Measurements from ENCODE around the gene ZNF620. TPM values are rescaled to one million over a fixed set of nuclear protein-coding genes. Genes with fewer than 3 reads are reported as not detected.

The ZNF620 gene
- 1.4 to 2.3 TPM (median 1.8 TPM) in 5 replicates for total RNA-seq (2022; extraction: Qiagen RNA extraction; ENCODE audit: low read depth)

GRCh38 chr3:40505599-40506462, at the start of gene ZNF620:
Gene ZNF620 (plus strand): TSS chr3:40506039. CDS start chr3:40506353, 314 bp downstream.

GRCh38 chr3:40456940-40457823, 48.7 kb upstream of the ZNF620 start, which contains the start of gene RPL14:
Gene RPL14 (plus strand): TSS chr3:40457339. CDS start chr3:40457472, 133 bp downstream.

GRCh38 chr3:40476478-40477470, 29.1 kb upstream of the ZNF620 start, which contains the start of gene ZNF619:
Gene ZNF619 (plus strand): TSS chr3:40477122. CDS start chr3:40477980, 858 bp downstream.

DNA sequence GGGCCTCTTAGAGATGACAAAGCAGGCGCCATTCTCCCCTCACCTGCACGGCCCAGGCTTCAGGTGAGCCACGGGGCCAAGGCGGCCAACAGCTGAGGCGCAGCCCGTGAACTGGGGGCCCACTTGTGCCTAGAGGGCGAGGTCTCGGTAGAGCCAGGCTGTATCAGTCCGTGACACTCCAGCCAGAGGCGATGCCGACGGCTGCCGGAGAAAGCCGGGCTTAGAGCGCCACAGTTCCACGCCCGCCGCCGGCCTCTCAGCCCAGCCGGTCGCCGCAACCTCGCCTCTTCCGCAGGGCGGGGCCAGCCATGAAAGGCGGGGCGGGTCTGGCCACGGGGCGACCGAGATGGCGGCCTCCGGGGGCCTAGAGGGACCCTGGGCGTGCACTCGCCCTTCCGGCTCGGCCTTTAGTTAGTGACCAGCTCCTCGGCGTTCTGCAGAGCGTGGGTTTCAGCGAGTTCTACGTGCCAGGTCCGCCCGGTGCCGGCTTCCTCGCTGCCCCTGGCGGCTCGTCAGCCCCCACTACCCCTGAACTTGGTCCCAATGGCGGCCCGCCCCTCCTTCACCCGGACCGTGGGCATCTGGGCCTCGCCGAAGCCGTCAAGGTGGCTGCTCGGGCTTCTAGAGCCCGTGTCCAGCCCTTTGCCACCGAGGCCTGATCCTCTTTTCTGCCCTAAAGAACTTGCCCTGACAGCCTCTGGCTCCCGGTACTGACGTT, 18.9 kb downstream of the ZNF620 start, which contains the start of gene ZNF621:
TSS of gene ZNF621 (plus strand) at position 393 of the 718 bp plus-strand sequence. CDS start 881 bp downstream, outside the sequence.

Other genes with a start within 250 kb of the ZNF620 start
- 52.8 to 62.2 TPM (median 59.3 TPM) in 5 replicates for gene EIF1B, start 196.3 kb upstream of the ZNF620 start, total RNA-seq (2022; extraction: Qiagen RNA extraction; ENCODE audit: low read depth)
- 0.13 TPM in 1 of 5 replicates, not detected in the others for gene ENTPD3, start 118.9 kb upstream of the ZNF620 start, total RNA-seq (2022; extraction: Qiagen RNA extraction; ENCODE audit: low read depth)
- 664 to 775 TPM (median 742 TPM) in 5 replicates for gene RPL14, start 48.7 kb upstream of the ZNF620 start, total RNA-seq (2022; extraction: Qiagen RNA extraction; ENCODE audit: low read depth)
- gene ZNF619, start 28.9 kb upstream of the ZNF620 start, total RNA-seq (2022; extraction: Qiagen RNA extraction; ENCODE audit: low read depth) = 1.3 to 1.9 TPM (median 1.8 TPM) in 5 replicates
- gene ZNF621, start 18.9 kb downstream of the ZNF620 start, total RNA-seq (2022; extraction: Qiagen RNA extraction; ENCODE audit: low read depth) = 4.8 to 7.7 TPM (median 6.4 TPM) in 5 replicates